Activated CD8-positive, alpha-beta memory T cell treated with anti-CD3 and anti-CD28 coated beads for 4 hours (primary cell): ENCODE measurements around the gene PCNX1.

Experiments
- DNase-seq, 2 donors: peaks; one replicate each; pipeline ENCODE4 v3.0.0-alpha.2; 2020; ENCODE audit warnings: low read depth in 2 of 2

Gene PCNX1

GRCh38 chr14:70957710-70958109, 50.5 kb downstream of the PCNX1 start:
- DNase-seq = no peak

DNA sequence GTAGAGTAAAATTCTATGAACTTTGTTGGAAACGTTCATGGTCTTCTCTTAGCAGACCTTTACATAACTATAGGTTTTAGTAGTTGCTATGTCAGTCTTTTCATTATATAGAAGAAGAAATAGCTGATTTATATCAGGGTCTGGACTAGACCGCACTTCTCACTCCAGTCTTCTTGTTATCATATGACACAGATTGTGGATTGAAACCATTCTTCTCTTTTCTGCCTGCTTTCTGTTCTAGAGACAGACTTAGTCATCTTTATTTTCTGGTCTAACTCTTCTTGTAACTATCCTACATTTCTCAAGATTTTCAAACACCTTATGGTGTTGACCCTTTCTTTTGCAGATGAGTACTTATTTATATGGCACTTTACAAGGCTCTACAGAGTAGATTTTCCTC, 55.7 kb downstream of the PCNX1 start:
- DNase-seq = no peak

GRCh38 chr14:70964492-70964891, 57.2 kb downstream of the PCNX1 start:
- DNase-seq = no peak

DNA sequence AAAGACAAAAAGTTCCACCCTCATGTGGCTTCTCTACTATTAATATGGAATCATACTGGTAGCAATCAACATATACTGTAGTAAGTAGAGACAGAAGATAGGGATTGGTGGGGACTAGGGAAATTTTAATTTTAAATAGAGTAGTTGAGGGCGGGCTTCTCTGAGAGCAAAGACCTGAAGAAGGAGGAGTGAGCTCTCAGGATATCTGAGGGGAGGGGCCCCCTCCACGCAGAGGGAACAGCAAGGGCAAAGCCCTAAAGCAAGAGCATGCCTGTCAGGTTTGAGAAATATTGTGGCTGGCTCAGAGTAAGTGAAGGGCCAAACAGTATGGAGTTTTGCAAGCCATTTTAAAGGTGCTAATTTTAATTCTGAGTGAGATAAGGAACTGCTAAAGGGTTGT, 64.3 kb downstream of the PCNX1 start:
- no peak for DNase-seq

DNA sequence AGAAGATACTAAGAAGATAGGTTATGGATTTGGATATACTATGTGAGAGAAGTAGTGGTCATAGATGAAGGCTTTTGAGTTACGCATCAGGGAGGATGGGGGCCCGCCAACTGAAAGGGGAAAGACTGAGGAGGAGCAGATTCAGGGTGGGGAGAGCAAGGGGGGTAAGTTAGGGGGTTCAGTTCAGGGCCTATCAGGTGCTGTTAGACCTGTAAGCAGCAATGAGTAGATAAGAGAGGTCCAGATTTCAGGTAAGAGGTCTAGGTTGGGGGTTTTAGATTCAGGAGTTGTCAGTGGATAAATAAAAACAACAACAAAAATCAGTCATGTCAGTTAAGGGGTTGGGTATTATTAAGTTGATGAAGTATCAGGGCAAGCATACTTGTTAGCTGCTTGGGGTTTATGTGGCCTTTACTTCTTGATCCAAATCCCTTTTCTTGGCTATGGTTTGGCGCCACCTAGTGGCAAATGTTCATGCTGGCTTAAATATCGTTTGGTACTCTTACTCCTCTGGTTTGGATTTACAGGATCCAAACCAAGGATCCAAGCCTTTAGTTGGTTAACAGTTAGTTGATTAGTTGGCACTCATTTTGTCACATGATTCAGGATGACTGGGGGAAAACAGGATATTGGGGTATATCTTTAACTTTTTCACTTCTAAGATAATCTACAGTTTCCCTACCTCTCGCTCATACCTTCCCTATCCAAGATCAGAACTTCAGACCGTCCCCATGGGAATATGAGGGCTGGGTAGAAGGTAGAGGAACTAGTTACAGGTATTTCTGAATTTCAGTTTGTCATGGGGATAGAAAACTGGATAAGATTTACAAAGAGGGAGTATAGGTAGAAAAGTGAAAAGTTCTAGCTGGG, 65.1 kb downstream of the PCNX1 start:
- peak; percentile 73 to 74 for DNase-seq

- no peak for DNase-seq
Measured at GRCh38 chr14:70976591-70976990, 69.3 kb downstream of the PCNX1 start.

- DNase-seq = no peak
Measured at GRCh38 chr14:70981000-70981952, 74.0 kb downstream of the PCNX1 start.

DNA sequence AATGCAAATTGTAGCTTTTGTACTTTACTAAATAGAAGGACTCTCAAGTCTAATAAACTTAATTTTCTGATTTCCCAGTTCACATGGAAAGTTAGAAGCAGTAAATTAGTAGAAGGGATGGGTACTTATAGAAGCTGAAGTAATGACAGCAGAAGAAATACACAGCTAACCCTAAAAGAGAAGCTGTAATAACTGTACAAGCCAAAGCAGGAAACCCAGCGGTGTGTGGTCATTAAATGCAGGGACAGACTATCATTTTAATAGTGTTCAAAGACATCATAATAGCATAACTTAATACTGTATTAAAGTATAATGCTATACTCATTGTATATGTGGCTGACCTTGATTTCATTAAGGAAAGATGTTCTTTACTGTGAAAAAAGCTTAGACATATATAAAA, 74.9 kb downstream of the PCNX1 start:
- DNase-seq = no peak

DNA sequence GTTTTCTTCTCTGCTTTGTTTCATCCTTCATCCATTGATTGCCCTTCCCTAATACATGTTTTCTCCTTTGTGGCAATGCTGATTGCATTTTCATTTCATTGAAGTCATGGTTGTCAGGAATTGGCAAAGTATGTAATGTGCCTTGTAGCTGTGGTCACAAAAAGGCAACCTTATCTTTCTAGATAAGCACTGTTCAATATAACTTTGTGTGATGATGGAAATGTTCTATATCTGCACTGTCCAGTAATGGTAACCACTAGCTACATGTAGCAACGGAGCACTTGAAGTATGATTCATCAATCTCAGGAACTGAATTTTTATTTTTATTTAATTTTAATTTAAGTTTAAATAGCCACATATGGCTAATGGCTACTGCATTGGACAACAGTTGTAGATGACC, 79.8 kb downstream of the PCNX1 start:
- DNase-seq = no peak

DNA sequence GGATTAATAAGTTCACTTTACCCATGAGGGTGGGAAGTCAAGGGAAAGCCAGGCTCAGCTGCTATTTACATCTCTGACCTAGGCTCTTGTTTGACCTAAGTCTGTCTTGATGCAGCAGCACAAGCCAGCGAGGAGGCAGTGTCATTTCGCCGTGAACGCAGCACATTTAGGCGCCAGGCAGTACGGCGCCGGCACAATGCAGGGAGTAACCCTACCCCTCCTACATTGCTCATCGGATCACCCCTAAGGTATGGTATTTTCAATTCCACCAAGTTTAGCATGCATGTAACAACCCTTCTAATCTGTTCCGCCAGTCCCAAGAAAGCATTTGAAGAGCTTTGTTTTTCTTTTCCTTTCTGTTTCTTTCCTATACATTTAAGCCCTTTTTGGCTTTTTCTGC, 81.2 kb downstream of the PCNX1 start:
- no peak for DNase-seq

DNA sequence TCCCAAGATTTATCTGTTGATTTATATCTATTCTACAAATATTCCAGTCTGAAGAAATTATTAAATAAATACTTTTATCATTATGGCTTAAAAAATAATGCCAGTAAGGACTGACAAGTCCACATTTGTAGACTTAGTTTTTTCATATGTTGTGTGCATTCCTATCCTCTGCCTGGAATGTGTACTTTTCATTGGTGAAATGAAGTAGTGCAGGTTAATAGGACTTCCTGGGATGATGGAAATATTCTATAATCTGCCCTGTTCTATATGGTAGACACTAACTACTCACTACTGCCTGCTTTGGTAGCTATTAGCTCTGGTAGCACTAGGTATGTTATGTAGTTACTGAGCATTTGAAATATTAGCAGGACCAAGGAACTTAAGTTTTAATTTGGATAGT, 86.7 kb downstream of the PCNX1 start:
- DNase-seq = no peak

GRCh38 chr14:70995211-70995610, 88.0 kb downstream of the PCNX1 start:
- DNase-seq = no peak

DNA sequence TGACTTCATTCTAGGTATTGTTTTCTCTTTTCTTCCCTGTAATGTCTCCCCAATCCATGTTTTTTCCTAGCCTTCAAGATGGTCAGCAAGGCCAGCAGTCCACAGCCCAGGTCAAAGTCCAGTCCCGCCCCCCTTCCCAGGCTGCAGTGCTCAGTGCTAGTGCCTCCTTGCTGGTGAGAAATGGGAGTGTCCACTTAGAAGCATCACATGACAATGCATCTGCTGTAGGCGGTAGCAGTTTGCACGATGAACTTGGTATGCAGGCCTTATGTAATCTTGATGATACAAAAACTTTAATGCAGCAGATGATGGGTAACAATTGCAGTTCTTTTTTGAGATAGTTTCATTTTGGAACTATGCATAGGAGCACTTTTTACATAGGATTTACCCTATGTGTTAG, 88.4 kb downstream of the PCNX1 start:
- DNase-seq = no peak

GRCh38 chr14:70999117-70999516, 91.9 kb downstream of the PCNX1 start:
- no peak for DNase-seq

GRCh38 chr14:71000091-71000490, 92.8 kb downstream of the PCNX1 start:
- DNase-seq = no peak

GRCh38 chr14:71001742-71002141, 94.5 kb downstream of the PCNX1 start:
- DNase-seq = no peak

GRCh38 chr14:71003156-71003555, 95.9 kb downstream of the PCNX1 start:
- DNase-seq = no peak

GRCh38 chr14:71004481-71004880, 97.2 kb downstream of the PCNX1 start:
- no peak for DNase-seq

DNA sequence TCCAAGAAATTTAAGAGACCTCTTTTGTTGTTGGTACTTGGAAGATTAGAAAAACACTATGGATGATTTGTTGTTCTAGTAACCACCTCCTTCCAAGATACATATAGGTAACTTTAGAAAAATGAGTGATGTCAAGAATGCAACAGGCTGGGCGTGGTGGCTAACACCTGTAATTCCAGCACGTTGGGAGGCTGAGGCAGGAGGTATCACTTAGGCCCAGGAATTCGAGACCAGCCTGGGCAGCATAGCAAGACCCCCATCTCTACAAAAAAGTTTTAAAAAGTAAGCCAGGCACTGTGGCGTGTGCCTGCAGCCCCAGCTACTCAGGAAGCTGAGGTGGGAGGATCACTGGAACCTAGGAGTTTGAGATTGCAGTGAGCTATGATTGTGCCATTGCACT, 97.8 kb downstream of the PCNX1 start:
- DNase-seq = no peak

DNA sequence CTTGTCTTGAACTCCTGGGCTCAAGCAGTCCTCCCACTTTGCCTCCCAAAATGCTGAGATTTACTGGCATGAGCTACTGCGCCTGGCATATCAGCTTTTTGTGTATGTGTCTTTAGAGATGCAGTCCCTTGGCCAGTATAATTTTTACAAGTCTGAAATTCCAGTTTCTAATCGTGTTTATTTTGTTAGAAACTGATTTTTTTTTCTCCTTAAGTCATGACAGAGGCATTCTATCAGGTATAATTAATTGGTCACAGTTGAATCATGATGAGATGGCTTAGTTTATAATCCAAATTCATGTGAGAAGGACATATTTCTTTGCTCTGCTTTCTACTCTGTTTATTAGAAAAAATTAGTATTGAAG, 98.9 kb downstream of the PCNX1 start:
- no peak for DNase-seq

- DNase-seq = no peak
Measured at GRCh38 chr14:71011479-71011878, 104.2 kb downstream of the PCNX1 start.

DNA sequence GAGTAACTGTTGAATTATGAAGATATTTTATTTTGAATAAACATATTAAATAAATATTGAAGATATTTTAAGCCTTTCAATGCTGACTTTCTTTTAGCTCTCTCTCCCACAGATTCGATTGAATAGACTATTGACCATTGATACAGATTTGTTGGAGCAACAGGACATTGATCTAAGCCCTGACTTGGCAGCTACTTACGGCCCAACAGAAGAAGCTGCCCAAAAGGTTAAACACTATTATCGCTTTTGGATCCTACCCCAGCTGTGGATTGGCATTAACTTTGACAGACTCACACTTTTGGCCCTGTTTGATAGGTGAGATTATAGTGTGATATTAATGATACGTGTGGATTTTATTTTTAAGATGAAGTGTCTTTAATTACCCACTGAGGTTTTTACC, 105.6 kb downstream of the PCNX1 start:
- no peak for DNase-seq
